GM19468 (cell line): ENCODE measurements around the gene CCDC121.

Source experiments
- ATAC-seq: cut with Tn5 transposase; IDR thresholded peaks from one replicate; pipeline ENCODE4 v1.9.1; 2021; ENCODE audit warnings: mild to moderate bottlenecking, moderate library complexity, moderate number of reproducible peaks; ENCODE audit not compliant: unreplicated experiment; ENCODE audit errors: extremely low read depth

Gene CCDC121

GRCh38 chr2:27583390-27583915 is 45.4 kb downstream of the CCDC121 start:
- no peak for ATAC-seq

- peak; percentile 81 for ATAC-seq
Measured at GRCh38 chr2:27582695-27583389, 46.0 kb downstream of the CCDC121 start, which contains the start of gene ZNF512. TSS of gene ZNF512 (plus strand) at chr2:27583042. CDS start at chr2:27583113, 71 bp downstream.

- no peak for ATAC-seq
Measured at GRCh38 chr2:27582129-27582694, 46.6 kb downstream of the CCDC121 start.

- ATAC-seq, result no peak
Measured at GRCh38 chr2:27581417-27582128, 47.2 kb downstream of the CCDC121 start.
